H1 (cell line): Measurements from ENCODE around the gene C9orf43. TPM values are rescaled to one million over a fixed set of nuclear protein-coding genes. Genes with fewer than 3 reads are reported as not detected.

Experiments
- ASH2L ChIP-seq: fragments of 200-600, 300-600 bp; sonication (generic); IDR thresholded peaks from one replicate; pipeline ENCODE4 v1.7.1; 2017; ENCODE audit warnings: low read length
- SIRT6 ChIP-seq: IDR thresholded peaks from one replicate; pipeline ENCODE4 v1.7.1; 2012; ENCODE audit warnings: low read length, inconsistent platforms
- TAF7 ChIP-seq: optimal IDR thresholded peaks from 2 replicates; pipeline ENCODE3; 2011; ENCODE audit warnings: low read depth, mild to moderate bottlenecking, inconsistent platforms, low read length, moderate library complexity, borderline replicate concordance
- polyA plus RNA-seq, 7 experiments: library from polyadenylated mRNA; depleted of rRNA in 3 of 7; stranded (reverse) in 5 of 7; unstranded in 2 of 7; fragments of >200 nt in 5 of 7; fragments of 200-250 nt in 2 of 7; gene quantifications; 1 replicate in 5 of 7; 2 replicates in 1 of 7; 4 replicates in 1 of 7; pipeline versions ENCODE4 v1.2.1 to v1.2.3, GENCODE V29; 2011 to 2013; ENCODE audit warnings: missing spikeins in 2 of 7, mixed read lengths in 2 of 7
- total RNA-seq: library from RNA; stranded (reverse); fragmentation: NEBNext Ultra II Directional; extraction: Animal tissue kit (Norgen Biotek cat#: 25700); gene quantifications from 2 replicates; pipeline ENCODE4 v1.2.1, GENCODE V29; 2021
- TF ChIP-seq, protein P1 (sequence below): IDR thresholded peaks from 2 replicates; pipeline ENCODE4 v1.6.1; 2011; ENCODE audit warnings: low read length, improper control_type of control experiment
- TF ChIP-seq, protein P2 (sequence below): IDR thresholded peaks from 2 replicates; pipeline ENCODE4 v1.6.1; 2012; ENCODE audit warnings: inconsistent platforms

The C9orf43 gene
- total and polyA plus RNA-seq, 2 of the 8 experiments (the other 6 are each of a cell fraction or from before 2014, with no cell fraction given), result 0.35 to 0.52 TPM

DNA sequence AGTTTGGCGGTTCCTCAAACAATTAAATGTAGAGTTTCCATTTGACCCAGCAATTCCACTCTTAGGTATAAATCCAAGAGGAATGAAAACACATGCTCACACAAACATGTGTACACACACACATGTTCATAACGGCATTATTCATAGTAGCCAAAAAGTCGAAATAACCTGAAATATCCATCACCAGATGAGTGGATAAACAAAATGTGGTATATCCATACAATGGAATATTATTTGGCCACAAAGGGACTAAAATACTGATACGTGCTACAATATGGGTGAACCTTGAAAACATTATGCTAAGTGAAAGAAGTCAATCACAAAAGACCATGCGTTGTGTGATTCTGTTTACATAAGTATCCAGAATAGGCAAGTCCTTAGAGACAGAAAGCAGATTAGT, 61.7 kb downstream of the C9orf43 start (continued):
- TF ChIP-seq, protein P1, sequence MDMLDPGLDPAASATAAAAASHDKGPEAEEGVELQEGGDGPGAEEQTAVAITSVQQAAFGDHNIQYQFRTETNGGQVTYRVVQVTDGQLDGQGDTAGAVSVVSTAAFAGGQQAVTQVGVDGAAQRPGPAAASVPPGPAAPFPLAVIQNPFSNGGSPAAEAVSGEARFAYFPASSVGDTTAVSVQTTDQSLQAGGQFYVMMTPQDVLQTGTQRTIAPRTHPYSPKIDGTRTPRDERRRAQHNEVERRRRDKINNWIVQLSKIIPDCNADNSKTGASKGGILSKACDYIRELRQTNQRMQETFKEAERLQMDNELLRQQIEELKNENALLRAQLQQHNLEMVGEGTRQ, result no peak
- TF ChIP-seq ASH2L (no peak), SIRT6 (no peak), TAF7 (no peak)
- TF ChIP-seq, protein P2, sequence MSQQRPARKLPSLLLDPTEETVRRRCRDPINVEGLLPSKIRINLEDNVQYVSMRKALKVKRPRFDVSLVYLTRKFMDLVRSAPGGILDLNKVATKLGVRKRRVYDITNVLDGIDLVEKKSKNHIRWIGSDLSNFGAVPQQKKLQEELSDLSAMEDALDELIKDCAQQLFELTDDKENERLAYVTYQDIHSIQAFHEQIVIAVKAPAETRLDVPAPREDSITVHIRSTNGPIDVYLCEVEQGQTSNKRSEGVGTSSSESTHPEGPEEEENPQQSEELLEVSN, result no peak
